Measurements from ENCODE around the gene NPPB. TPM values are rescaled to one million over a fixed set of nuclear protein-coding genes. Genes with fewer than 3 reads are reported as not detected.

The NPPB gene
- total and polyA plus RNA-seq, 9 of the 15 experiments (the other 6 are each of a cell fraction or from before 2014, with no cell fraction given) = not detected

GRCh38 chr1:11858968-11859871 is 475 bp upstream of the NPPB start (continued):
- TF ChIP-seq MLX (CRISPR knock-in tag; conservative IDR thresholded peaks at IDR 0.05) = peak in 1 of 2 experiments; percentile 95; a peak in 2 of 4 replicates
- no peak for TF ChIP-seq JUND (IDR thresholded peaks at IDR 0.05; ENCODE audit: borderline replicate concordance, low read depth, low read length)
- TF ChIP-seq JUND (tag; IDR thresholded peaks at IDR 0.05; ENCODE audit: borderline replicate concordance, low read depth, low read length) = no peak; the same call in 2 of the 3 replicates
- no peak for TF ChIP-seq SFPQ (IDR thresholded peaks at IDR 0.05; ENCODE audit: low read depth, low read length)
- no peak for TF ChIP-seq CREBBP (IDR thresholded peaks at IDR 0.05; ENCODE audit: low read depth, low read length)
- no peak for TF ChIP-seq HOXB6 (CRISPR knock-in tag; IDR thresholded peaks at IDR 0.05; ENCODE audit: borderline replicate concordance)
- peak in 1 of 2 experiments; percentile 94 for TF ChIP-seq AFF1 (IDR thresholded peaks at IDR 0.05; ENCODE audit: low read depth in 1 of 2, partially characterized antibody in 2 of 2)
- peak; percentile 81; the same call in 1 of the 2 replicates for TF ChIP-seq ETV5 (CRISPR knock-in tag; IDR thresholded peaks at IDR 0.05; ENCODE audit: low read depth)
- no peak for TF ChIP-seq ZNF318 (IDR thresholded peaks at IDR 0.05; ENCODE audit: borderline replicate concordance in 1 of 2, low read depth in 1 of 2)

Data from K562 (cell line).